Activated CD8-positive, alpha-beta T cell treated with anti-CD3 and anti-CD28 coated beads, Interleukin-2, amount 10 ng/mL, durations not matched to agents 7 days and 5 days (primary cell): ENCODE measurements around the gene BRICD5. TPM values are rescaled to one million over a fixed set of nuclear protein-coding genes. Genes with fewer than 3 reads are reported as not detected.
A peak's percentile ranks its signal among the peaks of the same experiment; 100 is the strongest.

Source experiments
- ATAC-seq: fragments of 150-1000 bp; cut with Tn5 transposase; one replicate; pipeline ENCODE4 v1.10.0; 2021; ENCODE audit warnings: moderate library complexity
- CTCF ChIA-PET: fragments of 350-600 bp; sonication (Branson Sonifier 250); formaldehyde crosslinking; loops from one replicate; lab custom pipeline; 2021; ENCODE audit warnings: antibody characterized with exemption; lab: Charles Lee
- POLR2A ChIA-PET: fragments of 350-600 bp; sonication (Branson Sonifier 250); formaldehyde crosslinking; loops from one replicate; lab custom pipeline; 2021; ENCODE audit warnings: antibody characterized with exemption; lab: Charles Lee
- DNase-seq: peaks from one replicate; pipeline ENCODE4 v3.0.0-alpha.2; 2020
- H3K27ac Mint-ChIP-seq: one replicate; pipeline ENCODE4 v1.8.0; 2021; ENCODE audit warnings: mild to moderate bottlenecking, mixed read lengths
- H3K27me3 Mint-ChIP-seq: one replicate; pipeline ENCODE4 v1.8.0; 2021; ENCODE audit warnings: low read depth, mixed read lengths
- H3K36me3 Mint-ChIP-seq: one replicate; pipeline ENCODE4 v1.8.0; 2021; ENCODE audit warnings: low read depth, mixed read lengths
- H3K4me1 Mint-ChIP-seq: one replicate; pipeline ENCODE4 v1.8.0; 2021; ENCODE audit warnings: low read depth, mixed read lengths
- H3K4me3 Mint-ChIP-seq: one replicate; pipeline ENCODE4 v1.8.0; 2021; ENCODE audit warnings: mild to moderate bottlenecking, mixed read lengths
- H3K9me3 Mint-ChIP-seq: one replicate; pipeline ENCODE4 v1.8.0; 2022; ENCODE audit warnings: mixed read lengths; ENCODE audit not compliant: insufficient read depth
- total RNA-seq, 2 experiments: library from RNA; stranded (reverse); gene quantifications; one replicate each; pipeline ENCODE4 v1.2.3, GENCODE V29; 2021

The BRICD5 gene
- total RNA-seq, 2 experiments from 2014 or later = 14.8 to 15.0 TPM

- no peaks in the 10 kb centered on the region for H3K4me1 Mint-ChIP-seq
- H3K27me3 Mint-ChIP-seq = no peaks in the 10 kb centered on the region
- no peak for DNase-seq
- H3K27ac Mint-ChIP-seq = no peak overlapping the region
- H3K36me3 Mint-ChIP-seq = no peaks in the 10 kb centered on the region
- no peak overlapping the region for H3K4me3 Mint-ChIP-seq
- POLR2A ChIA-PET = interaction anchor here (0.5 kb wide), 1 partner anchor 573 kb away, joined by 3 read pairs; no protein-coding TSS in a partner anchor
- H3K9me3 Mint-ChIP-seq = no peaks in the 10 kb centered on the region
- ATAC-seq = no peak
- CTCF ChIA-PET = no interaction called here
Observed at GRCh38 chr16:2184346-2184745, 26.3 kb downstream of the BRICD5 start.

GRCh38 chr16:2183671-2184070 is 27.0 kb downstream of the BRICD5 start:
- H3K4me3 Mint-ChIP-seq = no peak overlapping the region
- no peaks in the 10 kb centered on the region for H3K9me3 Mint-ChIP-seq
- no peaks in the 10 kb centered on the region for H3K36me3 Mint-ChIP-seq
- ATAC-seq = no peak
- ChIA-PET CTCF (no interaction called here), POLR2A (no interaction called here)
- no peaks in the 10 kb centered on the region for H3K27me3 Mint-ChIP-seq
- no peak for DNase-seq
- no peaks in the 10 kb centered on the region for H3K4me1 Mint-ChIP-seq
- no peak overlapping the region for H3K27ac Mint-ChIP-seq

GRCh38 chr16:2181952-2182351 is 28.7 kb downstream of the BRICD5 start:
- Mint-ChIP-seq H3K9me3 (no peaks in the 10 kb centered on the region), H3K36me3 (peaks cover 4% of the 10 kb centered on the region), H3K4me3 (no peak overlapping the region), H3K4me1 (no peaks in the 10 kb centered on the region), H3K27me3 (no peaks in the 10 kb centered on the region), H3K27ac (no peak overlapping the region)
- DNase-seq (no peak), ATAC-seq (no peak)
- CTCF ChIA-PET = no interaction called here
- POLR2A ChIA-PET = no interaction called here

- Mint-ChIP-seq H3K27me3 (no peaks in the 10 kb centered on the region), H3K4me1 (no peaks in the 10 kb centered on the region), H3K4me3 (no peak overlapping the region), H3K27ac (no peak overlapping the region), H3K36me3 (peaks cover 6% of the 10 kb centered on the region), H3K9me3 (no peaks in the 10 kb centered on the region)
- POLR2A ChIA-PET = interaction anchor here (0.8 kb wide), 1 partner anchor 25 kb away, joined by 3 read pairs; no protein-coding TSS in a partner anchor
- CTCF ChIA-PET = no interaction called here
- ATAC-seq = no peak
- no peak for DNase-seq
Observed at GRCh38 chr16:2180962-2181923, 29.4 kb downstream of the BRICD5 start.

- no peak for DNase-seq
- Mint-ChIP-seq H3K27ac (no peak overlapping the region), H3K4me3 (no peak overlapping the region), H3K27me3 (no peaks in the 10 kb centered on the region), H3K36me3 (peaks cover 10% of the 10 kb centered on the region), H3K9me3 (no peaks in the 10 kb centered on the region), H3K4me1 (no peaks in the 10 kb centered on the region)
- no peak for ATAC-seq
- POLR2A ChIA-PET = no interaction called here
- CTCF ChIA-PET = no interaction called here
Observed at GRCh38 chr16:2180461-2180860, 30.2 kb downstream of the BRICD5 start.

- ChIA-PET POLR2A (no interaction called here), CTCF (no interaction called here)
- ATAC-seq = no peak
- Mint-ChIP-seq H3K9me3 (no peaks in the 10 kb centered on the region), H3K4me1 (no peaks in the 10 kb centered on the region), H3K27ac (no peak overlapping the region), H3K36me3 (peaks cover 10% of the 10 kb centered on the region), H3K27me3 (no peaks in the 10 kb centered on the region), H3K4me3 (no peak overlapping the region)
- no peak for DNase-seq
Observed at GRCh38 chr16:2179576-2179975, 31.1 kb downstream of the BRICD5 start.

- Mint-ChIP-seq H3K4me3 (no peak overlapping the region), H3K36me3 (peaks cover 13% of the 10 kb centered on the region), H3K27ac (no peak overlapping the region), H3K4me1 (no peaks in the 10 kb centered on the region), H3K9me3 (no peaks in the 10 kb centered on the region), H3K27me3 (no peaks in the 10 kb centered on the region)
- no peak for DNase-seq
- no peak for ATAC-seq
- ChIA-PET POLR2A (no interaction called here), CTCF (no interaction called here)
Observed at GRCh38 chr16:2179107-2179501, 31.6 kb downstream of the BRICD5 start.

GRCh38 chr16:2178321-2179106 is 32.1 kb downstream of the BRICD5 start:
- Mint-ChIP-seq H3K4me1 (no peaks in the 10 kb centered on the region), H3K27ac (no peak overlapping the region), H3K27me3 (no peaks in the 10 kb centered on the region), H3K4me3 (no peak overlapping the region), H3K36me3 (peaks cover 17% of the 10 kb centered on the region), H3K9me3 (no peaks in the 10 kb centered on the region)
- CTCF ChIA-PET = no interaction called here
- ATAC-seq = peak; percentile 64
- DNase-seq = peak; percentile 50
- POLR2A ChIA-PET = no interaction called here

- ChIA-PET CTCF (no interaction called here), POLR2A (no interaction called here)
- no peaks in the 10 kb centered on the region for H3K27me3 Mint-ChIP-seq
Observed at GRCh38 chr16:2177561-2177960, 33.1 kb downstream of the BRICD5 start.

GRCh38 chr16:2177101-2177500 is 33.6 kb downstream of the BRICD5 start:
- ATAC-seq (no peak), DNase-seq (no peak)
- POLR2A ChIA-PET = no interaction called here
- Mint-ChIP-seq H3K4me3 (no peak overlapping the region), H3K27ac (no peak overlapping the region), H3K27me3 (no peaks in the 10 kb centered on the region), H3K9me3 (no peaks in the 10 kb centered on the region), H3K36me3 (peaks cover 18% of the 10 kb centered on the region), H3K4me1 (no peaks in the 10 kb centered on the region)
- CTCF ChIA-PET = no interaction called here

More at GRCh38 chr16:2177561-2177960, 33.1 kb downstream of the BRICD5 start:
- ATAC-seq = no peak
- H3K4me1 Mint-ChIP-seq = no peaks in the 10 kb centered on the region
- H3K9me3 Mint-ChIP-seq = no peaks in the 10 kb centered on the region
- peaks cover 18% of the 10 kb centered on the region for H3K36me3 Mint-ChIP-seq
- H3K27ac Mint-ChIP-seq = no peak overlapping the region
- H3K4me3 Mint-ChIP-seq = no peak overlapping the region
- DNase-seq = no peak

- Mint-ChIP-seq H3K4me1 (no peaks in the 10 kb centered on the region), H3K9me3 (no peaks in the 10 kb centered on the region), H3K4me3 (no peak overlapping the region), H3K27me3 (no peaks in the 10 kb centered on the region), H3K27ac (no peak overlapping the region), H3K36me3 (peaks cover 18% of the 10 kb centered on the region)
- ChIA-PET CTCF (no interaction called here), POLR2A (no interaction called here)
- ATAC-seq (no peak), DNase-seq (no peak)
Observed at GRCh38 chr16:2176047-2176446, 34.6 kb downstream of the BRICD5 start.

- Mint-ChIP-seq H3K4me3 (no peak overlapping the region), H3K4me1 (no peaks in the 10 kb centered on the region), H3K36me3 (peaks cover 18% of the 10 kb centered on the region), H3K9me3 (no peaks in the 10 kb centered on the region), H3K27me3 (no peaks in the 10 kb centered on the region), H3K27ac (no peak overlapping the region)
- ATAC-seq (no peak), DNase-seq (no peak)
- ChIA-PET CTCF (no interaction called here), POLR2A (no interaction called here)
Observed at GRCh38 chr16:2175454-2175853, 35.2 kb downstream of the BRICD5 start.
